HG03354 (cell line): ENCODE results near the gene CCDC127.
"Not testable (repeated sequence)": the region's sequence is repeated elsewhere in the genome, so short reads cannot be mapped to it uniquely, and the experiment has no call there.

ENCODE experiments used
- ATAC-seq: cut with Tn5 transposase; IDR thresholded peaks from one replicate; pipeline ENCODE4 v1.9.1; 2021; ENCODE audit warnings: mild to moderate bottlenecking; ENCODE audit not compliant: unreplicated experiment, poor library complexity, severe bottlenecking

The CCDC127 gene

GRCh38 chr5:178110-178509, 39.8 kb downstream of the CCDC127 start:
- ATAC-seq: no peak

DNA sequence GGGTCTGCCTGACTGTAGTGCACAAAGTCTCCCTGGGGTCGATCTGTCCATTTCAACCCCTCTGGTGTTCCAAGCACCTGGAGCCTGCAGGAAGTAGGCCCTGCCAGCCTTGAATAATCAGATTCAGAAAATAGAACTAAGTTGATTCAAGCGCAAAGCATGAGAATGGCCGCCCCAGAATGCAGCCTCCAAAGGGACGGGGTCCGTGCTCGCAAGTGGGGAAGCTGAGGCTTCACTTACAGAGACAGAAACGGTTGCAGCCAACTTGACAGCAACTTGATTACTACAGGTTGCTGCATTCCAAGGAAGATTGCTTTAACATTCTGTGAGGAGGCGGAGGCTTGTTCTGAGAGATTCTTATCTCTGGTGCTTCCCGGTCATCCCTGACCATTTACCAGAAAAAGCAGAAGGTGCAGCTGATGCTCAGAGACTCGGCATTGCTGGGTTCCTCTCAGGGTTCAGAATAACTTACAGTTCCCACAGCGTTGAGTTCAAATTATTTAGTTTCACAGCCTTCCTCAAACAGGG, 41.6 kb downstream of the CCDC127 start:
- ATAC-seq: no peak

DNA sequence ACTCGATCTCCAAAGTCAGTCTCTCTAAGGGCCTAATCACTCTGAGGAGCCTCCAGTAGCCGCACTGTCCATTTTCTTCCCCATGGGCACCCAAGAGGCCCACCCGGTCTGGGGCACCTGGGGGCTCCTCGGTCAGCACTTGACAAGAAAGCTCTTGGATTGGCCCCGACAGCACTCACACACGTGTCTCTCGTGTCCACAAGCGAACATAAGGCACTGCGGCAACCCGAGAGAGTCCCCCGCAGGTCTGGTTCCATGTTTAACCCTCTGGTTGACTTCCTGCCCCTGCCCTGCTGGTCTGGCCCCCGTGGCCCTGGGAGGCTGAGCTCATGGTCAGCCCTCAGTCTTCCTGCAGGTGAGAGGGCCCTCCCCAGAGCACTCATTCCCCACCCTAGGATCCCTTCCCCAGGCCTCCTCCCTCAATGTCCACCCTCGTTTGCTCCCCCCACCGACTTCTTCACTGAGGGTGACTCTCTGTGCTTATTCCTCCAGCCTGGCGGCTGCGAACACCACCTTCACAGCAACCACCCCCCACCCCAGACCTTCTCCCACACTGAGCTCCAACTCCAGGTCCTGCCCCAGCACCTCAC, 43.0 kb downstream of the CCDC127 start:
- no peak for ATAC-seq

DNA sequence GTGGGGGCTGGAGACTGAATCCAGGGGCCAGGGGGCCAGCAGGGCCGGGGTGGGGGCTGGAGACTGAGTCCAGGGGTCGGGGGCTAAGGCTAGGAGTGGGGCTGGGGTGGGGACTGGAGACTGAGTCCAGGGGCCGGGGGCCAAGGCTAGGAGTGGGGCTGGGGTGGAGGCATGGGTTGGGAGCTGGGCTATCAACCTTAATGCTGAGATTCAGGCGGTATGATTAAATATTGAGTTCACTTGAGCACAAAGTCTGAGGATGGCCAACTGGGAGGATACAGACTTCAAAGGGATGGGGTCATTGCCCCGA, 43.7 kb downstream of the CCDC127 start:
- no peak for ATAC-seq

DNA sequence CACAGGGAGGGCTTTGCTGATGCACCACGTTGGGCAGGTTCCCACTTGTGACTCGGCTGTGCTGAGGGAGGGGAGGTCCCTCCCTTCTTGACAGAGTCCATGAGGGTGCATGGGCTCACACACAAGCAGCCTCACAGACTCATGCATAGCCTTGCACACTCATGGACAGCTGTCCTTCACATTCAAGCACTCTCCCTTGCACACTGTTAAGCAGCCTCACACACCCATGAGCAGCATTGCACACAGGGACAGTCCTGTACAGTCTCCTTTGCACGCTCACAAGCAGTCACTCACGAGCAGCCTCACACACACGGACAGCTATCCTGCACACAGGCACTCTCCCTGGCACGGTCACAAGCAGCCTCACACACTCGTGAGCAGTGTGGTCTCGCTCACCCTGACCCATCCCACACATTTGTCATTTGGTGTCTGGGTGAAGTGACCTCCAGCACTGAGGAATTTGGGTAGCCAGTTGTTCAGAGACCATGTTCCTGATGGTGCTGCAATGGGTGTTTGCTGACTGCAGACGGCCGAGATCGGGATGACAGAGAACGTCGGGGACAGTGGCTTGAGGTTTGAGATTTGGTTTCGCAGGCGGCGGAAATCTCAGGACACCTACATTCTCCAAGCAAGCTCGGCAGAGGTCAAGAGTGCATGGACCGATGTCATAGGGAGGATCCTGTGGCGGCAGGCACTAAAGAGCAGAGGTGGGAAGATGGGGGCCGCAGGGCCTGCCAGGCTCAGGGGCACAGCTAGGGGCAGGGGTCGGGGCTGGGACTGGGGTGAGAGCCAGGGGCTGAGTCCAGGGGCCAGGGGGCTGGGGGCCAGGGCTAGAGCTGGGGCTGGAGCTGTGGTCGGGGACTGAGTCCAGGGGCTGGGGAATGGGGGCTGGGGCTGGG, 44.3 kb downstream of the CCDC127 start:
- no peak for ATAC-seq

- no peak for ATAC-seq
Observed at GRCh38 chr5:172841-173251, 45.1 kb downstream of the CCDC127 start.

- ATAC-seq: no peak
Observed at GRCh38 chr5:172421-172820, 45.5 kb downstream of the CCDC127 start.

- ATAC-seq: no peak
Observed at GRCh38 chr5:171801-172331, 46.1 kb downstream of the CCDC127 start.

DNA sequence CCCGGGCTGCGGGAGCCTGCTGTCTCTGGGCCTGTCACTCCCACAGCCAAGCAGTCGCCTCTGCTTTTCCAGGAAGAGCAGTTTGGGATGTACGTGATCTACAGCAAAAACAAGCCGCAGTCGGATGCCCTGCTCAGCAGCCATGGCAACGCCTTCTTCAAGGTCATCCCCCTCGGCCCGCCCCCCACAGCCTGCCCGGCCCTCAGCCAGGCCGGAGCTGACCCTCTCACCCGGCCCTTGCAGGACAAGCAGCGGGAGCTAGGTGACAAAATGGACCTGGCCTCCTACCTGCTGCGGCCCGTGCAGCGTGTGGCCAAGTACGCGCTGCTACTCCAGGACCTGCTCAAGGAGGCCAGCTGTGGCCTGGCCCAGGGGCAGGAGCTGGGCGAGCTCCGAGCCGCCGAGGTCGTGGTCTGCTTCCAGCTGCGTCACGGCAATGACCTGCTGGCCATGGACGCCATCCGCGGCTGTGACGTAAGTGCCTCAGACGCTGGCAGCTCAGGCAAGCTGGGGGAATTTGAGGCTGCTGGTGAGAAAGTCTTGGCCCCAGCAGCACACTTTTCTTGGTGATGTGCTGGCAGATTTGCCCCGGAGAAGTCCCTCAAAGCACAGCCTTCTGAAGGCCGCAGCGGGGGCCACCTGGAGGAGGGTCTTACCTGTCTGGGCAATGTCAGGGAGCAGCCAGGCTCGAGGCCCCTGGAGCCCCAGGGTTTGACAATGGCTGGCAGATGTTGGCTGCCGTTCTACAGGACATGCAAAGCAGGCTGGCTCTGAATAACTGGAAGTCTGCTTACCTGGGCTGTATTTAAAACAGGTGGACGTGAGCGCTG, 46.8 kb downstream of the CCDC127 start:
- no peak for ATAC-seq

- no peak for ATAC-seq
Observed at GRCh38 chr5:169728-170094, 48.2 kb downstream of the CCDC127 start.

GRCh38 chr5:169071-169727, 48.8 kb downstream of the CCDC127 start:
- ATAC-seq: no peak

DNA sequence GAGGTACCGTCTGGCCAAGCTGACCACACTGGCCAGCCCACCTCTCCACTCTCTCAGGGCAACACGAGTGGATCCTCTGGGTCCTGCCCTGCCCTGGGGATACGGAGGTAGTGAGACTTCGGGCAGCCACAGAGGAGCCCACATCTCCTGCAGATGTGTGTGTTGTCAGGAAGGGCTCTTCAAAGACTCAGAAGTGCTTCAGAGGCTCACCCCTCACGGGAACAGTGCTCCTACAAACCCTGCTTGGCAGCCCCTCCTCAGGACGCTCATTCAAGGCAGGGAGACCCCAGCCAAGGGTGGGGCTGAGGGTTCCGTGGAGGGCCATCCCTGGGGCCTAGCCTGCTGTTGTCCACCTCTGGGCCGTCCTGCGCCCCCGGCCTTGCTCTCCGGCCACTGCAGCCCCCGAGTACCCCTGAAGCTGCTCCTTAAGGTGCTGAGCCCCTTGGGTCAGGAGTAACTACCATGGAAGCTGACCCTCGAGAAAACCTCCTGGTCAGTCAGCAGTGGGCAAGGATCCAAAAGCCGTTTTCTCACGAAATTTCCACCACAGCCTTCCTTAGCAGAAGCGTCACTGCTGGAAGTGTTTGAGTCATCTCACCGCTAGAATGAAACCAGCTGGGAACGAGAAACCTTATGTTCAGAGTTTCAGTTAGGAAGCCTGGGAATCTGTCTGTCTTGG, 49.8 kb downstream of the CCDC127 start:
- no peak for ATAC-seq

- no peak for ATAC-seq
Observed at GRCh38 chr5:167511-167910, 50.4 kb downstream of the CCDC127 start.

DNA sequence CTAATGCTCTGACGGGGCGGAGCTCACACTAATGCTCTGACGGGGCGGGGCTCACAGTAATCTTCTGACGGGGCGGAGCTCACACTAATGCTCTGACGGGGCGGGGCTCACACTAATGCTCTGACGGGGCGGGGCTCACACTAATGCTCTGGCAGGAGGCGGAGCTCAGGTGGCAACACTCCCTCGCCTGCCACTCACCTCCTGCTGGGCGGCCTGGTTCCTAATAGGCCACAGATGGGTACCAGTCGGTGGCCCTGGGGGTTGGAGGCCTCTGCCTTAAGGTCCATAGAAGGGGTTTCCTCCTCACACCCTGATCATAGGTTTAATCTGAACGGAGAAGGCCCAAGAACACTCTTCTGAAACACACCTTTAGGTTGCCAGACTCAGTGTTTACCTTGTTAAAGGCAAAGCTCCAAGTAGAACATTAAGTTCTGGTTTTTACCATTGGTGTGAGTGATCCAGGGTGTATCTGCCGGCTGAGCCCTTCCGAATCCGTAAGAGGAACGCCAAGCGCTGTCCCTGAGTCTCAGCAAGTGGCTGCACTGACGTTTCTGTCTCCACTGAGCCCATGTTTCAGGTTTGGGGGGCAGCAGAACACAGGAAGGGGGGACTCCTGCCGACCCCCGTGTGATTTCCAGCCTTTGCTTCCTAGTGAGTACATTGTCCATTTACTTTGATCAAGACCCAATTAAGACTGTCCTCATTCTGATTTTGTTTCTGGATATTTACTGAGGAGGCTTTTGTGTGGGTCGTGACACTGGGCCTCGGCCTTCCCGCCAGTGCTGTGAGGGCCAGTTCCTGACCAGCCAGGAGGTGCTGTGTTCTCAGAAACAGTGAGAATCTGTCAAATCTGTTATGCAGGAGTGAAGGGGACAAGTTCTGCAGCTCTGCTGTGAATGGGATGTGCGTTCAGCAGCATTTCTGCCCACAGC, 51.2 kb downstream of the CCDC127 start:
- no peak for ATAC-seq

- ATAC-seq: not testable (repeated sequence)
Observed at GRCh38 chr5:164783-165182, 53.2 kb downstream of the CCDC127 start.

DNA sequence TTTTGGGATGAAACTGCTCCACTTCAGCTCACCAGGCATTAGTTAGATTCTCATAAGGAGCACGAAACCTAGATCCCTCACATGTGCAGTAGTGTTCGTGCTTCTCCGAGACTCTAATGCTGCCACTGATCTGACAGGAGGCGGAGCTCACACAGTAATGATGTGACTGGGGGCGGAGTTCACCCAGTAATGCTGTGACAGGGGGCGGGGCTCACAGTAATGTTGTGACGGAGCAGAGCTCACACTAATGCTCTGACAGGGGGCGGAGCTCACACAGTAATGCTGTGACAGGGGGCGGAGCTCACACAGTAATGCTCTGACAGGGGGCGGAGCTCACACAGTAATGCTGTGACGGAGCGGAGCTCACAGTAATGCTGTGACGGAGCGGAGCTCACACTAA, 53.7 kb downstream of the CCDC127 start:
- ATAC-seq: no peak

GRCh38 chr5:163841-164240, 54.1 kb downstream of the CCDC127 start:
- no peak for ATAC-seq

- ATAC-seq: no peak
Observed at GRCh38 chr5:163338-163620, 54.7 kb downstream of the CCDC127 start.
